LNCAP (cell line): ENCODE measurements around the gene ZNF717.

Source experiments
- CTCF ChIP-seq: fragments of 450-650 bp; IDR thresholded peaks from 2 replicates; pipeline ENCODE4 v1.5.1; 2017; ENCODE audit warnings: mild to moderate bottlenecking

Gene ZNF717

GRCh38 chr3:75727985-75728384 lies 57.4 kb downstream of the ZNF717 start:
- TF ChIP-seq CTCF: no peak

- TF ChIP-seq CTCF: no peak
Measured at GRCh38 chr3:75692061-75692460, 93.3 kb downstream of the ZNF717 start.

GRCh38 chr3:75687323-75687722 lies 98.0 kb downstream of the ZNF717 start:
- TF ChIP-seq CTCF: no peak
